K562 (cell line): ENCODE data around the gene RNU6-9. TPM values are rescaled to one million over a fixed set of nuclear protein-coding genes. Genes with fewer than 3 reads are reported as not detected.
A peak's percentile ranks its signal among the peaks of the same experiment; 100 is the strongest.

Experiments used
- ATF7 ChIP-seq: fragments of 450-650 bp; IDR thresholded peaks from 2 replicates; pipeline ENCODE4 v1.7.1; 2014; ENCODE audit warnings: mild to moderate bottlenecking, moderate library complexity
- CXXC5 ChIP-seq: fragments of 250-450 bp; sonication (Bioruptor Pico); IDR thresholded peaks from 2 replicates; pipeline ENCODE4 v1.8.0; 2022; ENCODE audit warnings: inconsistent platforms, mild to moderate bottlenecking, moderate library complexity
- E2F6 ChIP-seq, 2 experiments: IDR thresholded peaks; 2 replicates each; pipeline ENCODE4 v1.6.1; 2011; ENCODE audit warnings: borderline replicate concordance in 1 of 2, control low read depth in 1 of 2, low read depth in 1 of 2, low read length in 1 of 2, mild to moderate bottlenecking in 1 of 2, mixed read lengths in 1 of 2, moderate library complexity in 1 of 2; ENCODE audit not compliant: insufficient read depth in 1 of 2, insufficient read length in 1 of 2, poor library complexity in 1 of 2, severe bottlenecking in 1 of 2; ENCODE audit errors: extremely low read depth in 1 of 2
- EGR1 ChIP-seq: fragments of 450-650 bp; conservative IDR thresholded peaks from 2 replicates; pipeline ENCODE4 v1.6.1; 2017; ENCODE audit warnings: mild to moderate bottlenecking
- ERF ChIP-seq: fragments of 450-650 bp; formaldehyde crosslinking; IDR thresholded peaks from 2 replicates; pipeline ENCODE4 v1.4.0; 2020; ENCODE audit warnings: mild to moderate bottlenecking, mixed read lengths
- KAT7 ChIP-seq: sonication (generic); formaldehyde crosslinking; IDR thresholded peaks from 2 replicates; pipeline ENCODE4 v1.8.0; 2022; ENCODE audit warnings: missing genetic modification reagents, mild to moderate bottlenecking, borderline replicate concordance
- KDM4B ChIP-seq, 2 experiments: fragments of 450-650 bp in 1 of 2; sonication (generic) in 1 of 2; IDR thresholded peaks; 2 replicates each; pipeline ENCODE4 v1.6.1; 2016 to 2017; ENCODE audit warnings: borderline replicate concordance in 2 of 2, antibody characterized with exemption in 1 of 2, low read depth in 1 of 2, mild to moderate bottlenecking in 1 of 2
- KLF13 ChIP-seq: fragments of 450-650 bp; IDR thresholded peaks from 2 replicates; pipeline ENCODE4 v1.6.1; 2016; ENCODE audit warnings: missing genetic modification characterization, low read depth, mild to moderate bottlenecking, missing compliant biosample characterization, moderate library complexity, borderline replicate concordance
- LCOR ChIP-seq: sonication (generic); formaldehyde crosslinking; IDR thresholded peaks from 2 replicates; pipeline ENCODE4 v1.8.0; 2022; ENCODE audit warnings: mild to moderate bottlenecking, missing genetic modification reagents
- MEIS2 ChIP-seq: fragments of 450-650 bp; IDR thresholded peaks from 2 replicates; pipeline ENCODE4 v1.6.1; 2014; ENCODE audit warnings: mild to moderate bottlenecking; ENCODE audit not compliant: partially characterized antibody
- PHF8 ChIP-seq: fragments of 200-600 bp; sonication (generic); IDR thresholded peaks from 2 replicates; pipeline ENCODE4 v1.6.1; 2012; ENCODE audit warnings: mixed run types, mild to moderate bottlenecking, inconsistent platforms, low read length, moderate library complexity, borderline replicate concordance
- PML ChIP-seq: IDR thresholded peaks from 2 replicates; pipeline ENCODE4 v1.6.1; 2012; ENCODE audit warnings: low read length, inconsistent platforms
- SMARCA4 ChIP-seq: fragments of 450-650 bp; IDR thresholded peaks from 2 replicates; pipeline ENCODE4 v1.6.1; 2016
- SNIP1 ChIP-seq: fragments of 450-650 bp; IDR thresholded peaks from 2 replicates; pipeline ENCODE4 v1.7.1; 2017; ENCODE audit warnings: low read depth, mild to moderate bottlenecking
- ZBTB7A ChIP-seq: IDR thresholded peaks from 2 replicates; pipeline ENCODE4 v1.6.1; 2011; ENCODE audit warnings: low read depth, mild to moderate bottlenecking, low read length, moderate library complexity, borderline replicate concordance; ENCODE audit not compliant: control insufficient read depth
- ZNF79 ChIP-seq: fragments of 250-450 bp; sonication (Bioruptor Pico); IDR thresholded peaks from 2 replicates; pipeline ENCODE4 v1.4.0; 2020; ENCODE audit warnings: low read depth, mild to moderate bottlenecking, moderate library complexity
- polyA plus RNA-seq, 8 experiments: library from polyadenylated mRNA; depleted of rRNA in 4 of 8; stranded (reverse) in 5 of 8; unstranded in 3 of 8; fragments of >200 nt; fragmentation: Nextera tagmentation in 2 of 8; fragmentation: Illumina TruSeq in 1 of 8; extraction: Ambion mirVana in 2 of 8; extraction: Trizol in 1 of 8; gene quantifications; 2 replicates each; pipeline versions ENCODE4 v1.2.1 to v1.2.3, GENCODE V29; 2011 to 2014; ENCODE audit warnings: inconsistent platforms in 1 of 8, missing spikeins in 1 of 8
- total RNA-seq, 7 experiments: library from RNA; depleted of rRNA in 6 of 7; stranded (reverse); fragments of >200 nt in 6 of 7; fragmentation: Illumina TruSeq in 2 of 7; extraction: Trizol in 2 of 7; gene quantifications; 2 replicates each; pipeline versions ENCODE4 v1.2.1 to v1.2.3, GENCODE V29; 2011 to 2021; ENCODE audit warnings: low replicate concordance in 1 of 7
- TF ChIP-seq, protein P1 (sequence below): IDR thresholded peaks from 2 replicates; pipeline ENCODE4 v1.6.1; 2011; ENCODE audit warnings: borderline replicate concordance, low read depth, mild to moderate bottlenecking, moderate library complexity, low read length; ENCODE audit not compliant: insufficient read depth, poor library complexity, severe bottlenecking
- TF ChIP-seq, protein P2 (sequence below): fragments of 450-650 bp; IDR thresholded peaks from 2 replicates; pipeline ENCODE4 v1.6.1; 2018; ENCODE audit warnings: mild to moderate bottlenecking, low read depth; ENCODE audit not compliant: partially characterized antibody

Gene RNU6-9
- total and polyA plus RNA-seq, 9 of the 15 experiments (the other 6 are each of a cell fraction or from before 2014, with no cell fraction given), result not detected

GRCh38 chr19:925526-926322, 32.4 kb downstream of the RNU6-9 start, which contains the start of gene ARID3A (continued):
- TF ChIP-seq CXXC5 (CRISPR knock-in tag) (peak; percentile 13), ATF7 (peak; percentile 75; the same call in 1 of the 2 replicates), ZBTB7A (peak; percentile 49; the same call in 1 of the 2 replicates), EGR1 (peak; percentile 90), PML (no peak), E2F6 (IDR thresholded peaks at IDR 0.05; ENCODE audit: borderline replicate concordance in 1 of 2, extremely low read depth in 1 of 2, insufficient read depth in 1 of 2, insufficient read length in 1 of 2, low read depth in 1 of 2, low read length in 1 of 2, poor library complexity in 1 of 2, severe bottlenecking in 1 of 2) (peak in 1 of 2 experiments; percentile 44), PHF8 (peak; percentile 50; the same call in 1 of the 2 replicates), SMARCA4 (0 out of 2 replicates have a peak, but pooled peaks have one; percentile 15), SNIP1 (no peak), MEIS2 (peak; percentile 72), KDM4B (IDR thresholded peaks at IDR 0.05; ENCODE audit: borderline replicate concordance in 2 of 2, low read depth in 1 of 2) (0 out of 4 replicates have a peak, but pooled peaks of 1 of the 2 experiments have one; percentile 5), KAT7 (CRISPR knock-in tag) (peak; percentile 6; the same call in 1 of the 2 replicates), LCOR (no peak), ERF (CRISPR knock-in tag) (0 out of 2 replicates have a peak, but pooled peaks have one; percentile 68), ZNF79 (no peak), KLF13 (tag) (no peak)
- TF ChIP-seq, protein P1, sequence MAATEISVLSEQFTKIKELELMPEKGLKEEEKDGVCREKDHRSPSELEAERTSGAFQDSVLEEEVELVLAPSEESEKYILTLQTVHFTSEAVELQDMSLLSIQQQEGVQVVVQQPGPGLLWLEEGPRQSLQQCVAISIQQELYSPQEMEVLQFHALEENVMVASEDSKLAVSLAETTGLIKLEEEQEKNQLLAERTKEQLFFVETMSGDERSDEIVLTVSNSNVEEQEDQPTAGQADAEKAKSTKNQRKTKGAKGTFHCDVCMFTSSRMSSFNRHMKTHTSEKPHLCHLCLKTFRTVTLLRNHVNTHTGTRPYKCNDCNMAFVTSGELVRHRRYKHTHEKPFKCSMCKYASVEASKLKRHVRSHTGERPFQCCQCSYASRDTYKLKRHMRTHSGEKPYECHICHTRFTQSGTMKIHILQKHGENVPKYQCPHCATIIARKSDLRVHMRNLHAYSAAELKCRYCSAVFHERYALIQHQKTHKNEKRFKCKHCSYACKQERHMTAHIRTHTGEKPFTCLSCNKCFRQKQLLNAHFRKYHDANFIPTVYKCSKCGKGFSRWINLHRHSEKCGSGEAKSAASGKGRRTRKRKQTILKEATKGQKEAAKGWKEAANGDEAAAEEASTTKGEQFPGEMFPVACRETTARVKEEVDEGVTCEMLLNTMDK, result no peak
- TF ChIP-seq, protein P2, sequence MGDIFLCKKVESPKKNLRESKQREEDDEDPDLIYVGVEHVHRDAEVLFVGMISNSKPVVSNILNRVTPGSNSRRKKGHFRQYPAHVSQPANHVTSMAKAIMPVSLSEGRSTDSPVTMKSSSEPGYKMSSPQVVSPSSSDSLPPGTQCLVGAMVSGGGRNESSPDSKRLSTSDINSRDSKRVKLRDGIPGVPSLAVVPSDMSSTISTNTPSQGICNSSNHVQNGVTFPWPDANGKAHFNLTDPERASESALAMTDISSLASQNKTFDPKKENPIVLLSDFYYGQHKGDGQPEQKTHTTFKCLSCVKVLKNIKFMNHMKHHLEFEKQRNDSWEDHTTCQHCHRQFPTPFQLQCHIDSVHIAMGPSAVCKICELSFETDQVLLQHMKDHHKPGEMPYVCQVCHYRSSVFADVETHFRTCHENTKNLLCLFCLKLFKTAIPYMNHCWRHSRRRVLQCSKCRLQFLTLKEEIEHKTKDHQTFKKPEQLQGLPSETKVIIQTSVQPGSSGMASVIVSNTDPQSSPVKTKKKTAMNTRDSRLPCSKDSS, result no peak
